NB4 (cell line): ENCODE results near the gene ASB6.

Experiments used
- DNase-seq: peaks from one replicate; pipeline ENCODE4 v3.0.0; 2010; ENCODE audit warnings: low read depth
- H3K4me3 ChIP-seq: one replicate; pipeline ENCODE4 v1.5.1; 2011; ENCODE audit warnings: mild to moderate bottlenecking, low read depth, low read length, moderate library complexity
- MAX ChIP-seq: IDR thresholded peaks from 2 replicates; pipeline ENCODE4 v1.6.1; 2011; ENCODE audit warnings: low read depth, low read length
- MYC ChIP-seq: IDR thresholded peaks from 2 replicates; pipeline ENCODE4 v1.6.1; 2011; ENCODE audit warnings: low read depth, low read length
- POLR2A ChIP-seq: IDR thresholded peaks from 2 replicates; pipeline ENCODE4 v1.6.1; 2011; ENCODE audit warnings: mild to moderate bottlenecking; ENCODE audit not compliant: insufficient read length; ENCODE audit errors: extremely low read depth
- TF ChIP-seq, protein P1 (sequence below): IDR thresholded peaks from one replicate; pipeline ENCODE4 v1.5.1; 2012; ENCODE audit warnings: low read depth, low read length

ASB6 gene

DNA sequence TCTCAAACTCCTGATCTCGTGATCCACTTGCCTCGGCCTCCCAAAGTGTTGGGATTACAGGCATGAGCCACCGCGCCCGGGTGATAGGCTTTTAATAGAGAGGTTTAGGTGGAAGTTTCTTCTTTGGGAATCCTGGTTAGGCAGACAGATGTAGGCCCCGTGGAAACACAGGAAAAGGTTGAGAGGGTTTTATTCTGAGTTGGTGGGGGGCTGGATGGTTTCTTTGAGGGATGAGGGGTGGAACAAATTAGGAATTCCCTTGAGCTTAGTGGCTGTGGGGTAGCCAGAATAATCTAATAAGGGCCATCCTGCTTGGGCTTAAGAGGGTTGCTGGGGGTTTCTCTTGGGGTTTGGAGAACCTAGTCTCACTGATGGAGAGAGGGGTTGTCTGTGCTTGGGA lies 51.5 kb downstream of the ASB6 start:
- H3K4me3 ChIP-seq: no peak overlapping the region
- DNase-seq: no peak
- TF ChIP-seq MAX (no peak), MYC (no peak), POLR2A (no peak)
- TF ChIP-seq, protein P1, sequence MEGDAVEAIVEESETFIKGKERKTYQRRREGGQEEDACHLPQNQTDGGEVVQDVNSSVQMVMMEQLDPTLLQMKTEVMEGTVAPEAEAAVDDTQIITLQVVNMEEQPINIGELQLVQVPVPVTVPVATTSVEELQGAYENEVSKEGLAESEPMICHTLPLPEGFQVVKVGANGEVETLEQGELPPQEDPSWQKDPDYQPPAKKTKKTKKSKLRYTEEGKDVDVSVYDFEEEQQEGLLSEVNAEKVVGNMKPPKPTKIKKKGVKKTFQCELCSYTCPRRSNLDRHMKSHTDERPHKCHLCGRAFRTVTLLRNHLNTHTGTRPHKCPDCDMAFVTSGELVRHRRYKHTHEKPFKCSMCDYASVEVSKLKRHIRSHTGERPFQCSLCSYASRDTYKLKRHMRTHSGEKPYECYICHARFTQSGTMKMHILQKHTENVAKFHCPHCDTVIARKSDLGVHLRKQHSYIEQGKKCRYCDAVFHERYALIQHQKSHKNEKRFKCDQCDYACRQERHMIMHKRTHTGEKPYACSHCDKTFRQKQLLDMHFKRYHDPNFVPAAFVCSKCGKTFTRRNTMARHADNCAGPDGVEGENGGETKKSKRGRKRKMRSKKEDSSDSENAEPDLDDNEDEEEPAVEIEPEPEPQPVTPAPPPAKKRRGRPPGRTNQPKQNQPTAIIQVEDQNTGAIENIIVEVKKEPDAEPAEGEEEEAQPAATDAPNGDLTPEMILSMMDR: no peak

DNA sequence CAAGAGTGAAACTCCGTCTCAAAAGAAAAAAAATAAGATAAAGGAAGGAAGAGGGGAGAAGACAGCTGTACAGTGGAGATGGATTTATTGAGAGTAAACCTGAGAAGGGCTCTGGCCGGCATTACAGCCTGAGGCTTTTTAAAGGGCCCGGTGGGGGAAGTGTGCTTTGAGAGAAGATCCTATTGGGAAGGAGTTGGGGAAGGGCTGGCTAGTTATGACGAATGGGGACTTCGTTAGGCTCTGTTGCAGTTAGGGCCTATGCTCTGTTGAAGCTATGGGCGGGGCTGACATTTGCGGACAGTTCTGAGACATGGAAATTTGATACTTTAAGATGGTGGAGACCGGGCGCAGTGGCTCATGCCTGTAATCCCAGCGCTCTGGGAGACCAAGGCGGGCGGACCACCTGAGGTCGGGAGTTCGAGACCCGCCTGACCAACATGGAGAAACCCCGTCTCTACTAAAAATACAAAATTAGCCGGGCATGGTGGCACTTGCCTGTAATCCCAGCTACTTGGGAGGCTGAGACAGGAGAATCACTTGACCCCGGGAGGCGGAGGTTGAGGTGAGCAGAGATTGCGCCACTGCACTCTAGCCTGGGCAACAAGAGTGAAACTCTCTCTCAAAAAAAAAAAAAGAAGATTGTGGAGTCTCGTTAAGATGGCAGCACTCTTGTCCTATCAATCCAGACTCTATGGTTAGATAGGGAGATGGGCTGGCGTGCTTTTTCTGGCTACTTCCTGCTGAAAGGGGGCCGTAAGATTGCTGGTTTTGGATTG lies 54.3 kb downstream of the ASB6 start:
- DNase-seq: no peak
- TF ChIP-seq MYC (no peak), MAX (no peak), POLR2A (no peak)
- TF ChIP-seq, protein P1: no peak
- no peak overlapping the region for H3K4me3 ChIP-seq

DNA sequence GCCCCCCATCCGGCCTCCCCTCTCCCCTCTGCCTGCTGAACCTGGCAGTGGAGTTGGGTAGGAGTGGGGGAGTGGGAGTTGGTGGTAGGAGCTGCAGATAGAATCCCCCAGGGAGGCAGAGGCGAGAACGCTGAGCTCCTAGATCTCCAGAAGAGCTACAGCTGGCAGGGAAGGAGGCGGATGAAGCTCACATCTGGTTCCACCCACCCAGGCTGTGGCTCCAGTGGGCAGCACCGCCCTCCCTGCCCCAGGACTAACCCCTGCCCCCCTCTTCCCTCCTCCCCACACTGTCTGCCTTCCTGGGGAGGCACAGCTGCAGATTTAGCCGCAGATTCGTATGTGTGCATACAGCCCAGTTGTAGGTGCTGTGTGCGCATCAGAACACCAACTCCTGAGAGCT lies 55.3 kb downstream of the ASB6 start:
- DNase-seq: peak; percentile 69
- TF ChIP-seq MAX: no peak
- TF ChIP-seq, protein P1: no peak
- TF ChIP-seq POLR2A: no peak
- no peak for TF ChIP-seq MYC
- no peak overlapping the region for H3K4me3 ChIP-seq

DNA sequence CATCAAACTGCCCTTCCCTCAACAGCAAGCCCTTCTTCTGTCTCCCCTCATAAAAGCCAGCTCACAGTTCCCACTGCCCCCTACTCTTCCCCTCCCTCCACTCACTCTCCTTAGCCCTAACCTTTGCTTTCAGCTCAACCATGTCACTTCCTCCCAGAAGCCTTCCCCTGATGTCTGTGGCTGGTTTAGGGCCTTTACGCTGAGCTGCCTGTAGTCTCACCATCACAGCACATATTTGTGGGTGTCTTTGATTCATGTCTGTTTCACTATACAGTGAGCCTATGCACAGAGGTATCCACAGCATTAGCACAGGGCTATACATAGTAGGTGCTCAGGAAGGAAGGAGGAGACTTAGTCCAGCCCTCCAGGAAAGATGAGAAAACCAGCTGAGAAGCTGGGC lies 55.7 kb downstream of the ASB6 start:
- DNase-seq: no peak
- no peak overlapping the region for H3K4me3 ChIP-seq
- TF ChIP-seq, protein P1: no peak
- TF ChIP-seq MAX (no peak), POLR2A (no peak), MYC (no peak)

GRCh38 chr9:129585352-129585751 lies 56.6 kb downstream of the ASB6 start:
- no peak for DNase-seq
- no peak overlapping the region for H3K4me3 ChIP-seq
- TF ChIP-seq, protein P1: no peak
- no peak for TF ChIP-seq MYC
- no peak for TF ChIP-seq POLR2A
- no peak for TF ChIP-seq MAX
